GM19438 (cell line): ENCODE results near the gene STAM2.
"Not testable (repeated sequence)": the region's sequence is repeated elsewhere in the genome, so short reads cannot be mapped to it uniquely, and the experiment has no call there.

Experiments used
- ATAC-seq: cut with Tn5 transposase; IDR thresholded peaks from one replicate; pipeline ENCODE4 v1.9.1; 2021; ENCODE audit warnings: low read depth; ENCODE audit not compliant: unreplicated experiment

The STAM2 gene

GRCh38 chr2:152173831-152174230 lies 1.7 kb downstream of the STAM2 start:
- ATAC-seq = no peak

DNA sequence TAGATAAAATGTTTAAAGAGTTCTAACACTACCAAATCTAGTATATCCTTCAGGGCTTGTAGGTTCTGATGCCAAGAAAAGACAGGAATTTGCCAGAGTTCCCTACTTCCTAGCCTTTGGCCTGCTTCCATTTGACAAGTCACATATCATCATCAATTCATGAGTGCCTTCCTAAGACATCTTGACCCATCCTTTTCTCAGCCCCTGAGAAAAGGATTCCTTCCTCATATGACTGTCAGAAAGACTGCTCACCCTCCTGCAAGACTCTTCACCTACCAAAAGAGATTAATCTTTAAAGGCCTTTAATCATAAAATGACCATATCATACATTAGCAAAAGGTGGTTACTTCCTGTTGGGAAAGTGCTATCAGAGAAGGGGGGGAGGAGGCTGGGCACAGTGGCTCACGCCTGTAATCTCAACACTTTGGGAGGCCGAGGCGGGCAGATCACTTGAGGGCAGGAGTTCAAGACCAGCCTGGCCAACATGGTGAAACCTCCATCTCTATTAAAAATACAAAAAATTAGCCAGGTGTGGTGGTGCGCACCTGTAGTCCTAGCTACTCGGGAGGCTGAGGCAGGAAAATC lies 3.3 kb downstream of the STAM2 start:
- ATAC-seq = not testable (repeated sequence)

DNA sequence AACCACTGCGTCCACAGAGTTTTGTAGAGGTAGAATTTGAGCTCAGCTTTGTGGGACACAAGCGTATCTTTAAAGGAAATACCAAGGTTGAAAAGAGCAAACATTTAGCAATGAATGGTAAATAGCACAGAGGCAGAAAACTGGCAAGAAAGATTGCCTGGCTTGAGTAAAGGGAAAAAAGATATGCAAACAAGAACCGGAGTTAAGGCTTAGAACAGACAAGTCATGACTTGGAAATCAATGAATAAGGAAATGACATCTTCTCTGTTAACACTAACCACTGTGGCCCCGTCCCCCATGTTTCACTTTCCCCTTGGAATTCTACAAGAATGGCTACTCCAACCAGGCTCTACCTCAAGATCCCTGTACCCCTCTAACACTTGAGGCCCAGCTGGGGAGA lies 3.8 kb downstream of the STAM2 start:
- no peak for ATAC-seq

- not testable (repeated sequence) for ATAC-seq
Measured at GRCh38 chr2:152169158-152169557, 6.4 kb downstream of the STAM2 start.

- ATAC-seq = not testable (repeated sequence)
Measured at GRCh38 chr2:152167470-152167869, 8.1 kb downstream of the STAM2 start.

DNA sequence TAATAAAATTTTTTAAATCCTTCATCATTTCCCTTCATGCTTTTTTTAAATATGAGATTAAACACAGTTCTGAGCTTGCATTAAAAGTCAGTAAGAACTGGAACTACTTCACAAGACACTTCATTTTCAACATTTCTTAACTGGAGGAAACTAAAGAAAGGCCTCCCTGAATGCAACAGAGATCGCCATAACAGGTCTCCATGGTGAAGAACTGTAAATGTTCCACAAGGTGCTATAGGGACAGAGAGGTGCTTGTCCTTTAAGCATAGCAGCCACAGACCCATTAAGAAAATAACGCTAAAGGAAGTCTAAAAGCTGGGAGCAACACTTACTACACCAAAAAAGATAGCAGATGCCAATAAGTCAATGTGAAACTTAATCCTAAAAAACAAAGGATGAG lies 8.5 kb downstream of the STAM2 start:
- ATAC-seq = peak; percentile 46

GRCh38 chr2:152166633-152167032 lies 8.9 kb downstream of the STAM2 start:
- peak; percentile 59 for ATAC-seq

DNA sequence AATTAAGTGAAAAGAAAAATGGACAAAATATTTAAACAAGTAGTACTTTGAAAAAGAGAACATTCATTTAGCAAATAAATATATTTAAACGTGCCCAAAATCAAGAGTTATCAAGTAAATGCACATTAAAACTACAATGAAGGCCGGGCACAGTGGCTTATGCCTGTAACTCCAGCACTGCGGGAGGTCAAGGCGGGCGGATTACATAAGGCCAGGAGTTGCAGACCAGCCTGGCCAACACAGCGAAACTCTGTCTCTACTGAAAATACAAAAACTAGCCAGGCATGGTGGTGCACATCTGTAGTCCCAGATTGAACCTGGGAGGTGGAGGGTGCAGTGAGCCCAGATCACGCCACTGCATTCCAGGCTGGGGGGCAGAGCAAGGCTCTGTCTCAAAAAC lies 9.8 kb downstream of the STAM2 start:
- no peak for ATAC-seq

- no peak for ATAC-seq
Measured at GRCh38 chr2:152165306-152165705, 10.3 kb downstream of the STAM2 start.

DNA sequence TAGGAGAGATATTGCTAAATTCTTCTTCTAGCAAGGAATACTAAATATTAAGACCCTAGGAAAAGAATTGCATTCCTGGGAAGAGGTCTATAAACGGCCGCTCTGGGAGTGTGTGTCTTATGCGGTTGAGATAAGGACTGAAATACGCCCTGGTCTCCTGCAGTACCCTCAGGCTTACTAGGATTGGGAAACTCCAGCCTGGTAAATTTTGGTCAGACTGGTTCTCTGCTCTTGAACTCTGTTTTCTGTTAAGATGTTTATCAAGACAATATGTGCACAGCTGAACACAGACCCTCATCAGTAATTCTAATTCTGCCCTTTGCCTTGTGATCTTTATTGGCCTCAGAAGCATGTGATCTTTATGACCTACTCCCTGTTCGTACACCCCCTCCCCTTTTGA lies 11.9 kb downstream of the STAM2 start:
- not testable (repeated sequence) for ATAC-seq

DNA sequence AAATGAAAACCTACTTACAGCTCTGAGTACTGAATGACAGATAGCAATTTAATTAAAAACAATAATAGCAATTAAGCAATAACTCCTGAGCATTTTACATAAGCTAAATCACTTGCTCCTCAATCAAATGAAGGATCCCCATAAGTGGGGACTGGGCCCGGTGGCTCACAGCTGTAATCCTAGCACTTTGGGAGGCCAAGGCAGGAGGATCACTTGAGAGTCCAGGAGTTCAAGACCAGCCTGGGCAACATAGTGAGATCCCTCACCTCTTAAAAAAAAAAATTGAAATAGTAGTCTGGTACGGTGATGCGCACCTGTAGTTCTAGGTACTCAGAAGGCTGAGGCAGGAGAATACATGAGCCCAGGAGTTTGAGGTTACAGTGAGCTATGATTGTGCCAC lies 13.4 kb downstream of the STAM2 start:
- no peak for ATAC-seq

- ATAC-seq = no peak
Measured at GRCh38 chr2:152161598-152161997, 14.0 kb downstream of the STAM2 start.

DNA sequence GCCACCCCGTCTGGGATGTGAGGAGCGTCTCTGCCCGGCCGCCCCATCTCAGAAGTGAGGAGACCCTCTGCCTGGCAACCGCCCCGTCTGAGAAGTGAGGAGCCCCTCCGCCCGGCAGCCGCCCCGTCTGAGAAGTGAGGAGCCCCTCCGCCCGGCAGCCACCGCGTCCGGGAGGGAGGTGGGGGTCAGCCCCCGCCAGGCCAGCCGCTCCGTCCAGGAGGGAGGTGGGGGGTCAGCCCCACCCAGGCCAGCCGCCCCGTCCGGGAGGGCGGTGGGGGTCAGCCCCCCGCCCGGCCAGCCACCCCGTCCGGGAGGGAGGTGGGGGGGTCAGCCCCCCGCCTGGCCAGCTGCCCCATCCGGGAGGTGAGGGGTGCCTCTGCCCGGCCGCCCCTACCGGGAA lies 15.2 kb downstream of the STAM2 start:
- not testable (repeated sequence) for ATAC-seq

- no peak for ATAC-seq
Measured at GRCh38 chr2:152157253-152157652, 18.3 kb downstream of the STAM2 start.

DNA sequence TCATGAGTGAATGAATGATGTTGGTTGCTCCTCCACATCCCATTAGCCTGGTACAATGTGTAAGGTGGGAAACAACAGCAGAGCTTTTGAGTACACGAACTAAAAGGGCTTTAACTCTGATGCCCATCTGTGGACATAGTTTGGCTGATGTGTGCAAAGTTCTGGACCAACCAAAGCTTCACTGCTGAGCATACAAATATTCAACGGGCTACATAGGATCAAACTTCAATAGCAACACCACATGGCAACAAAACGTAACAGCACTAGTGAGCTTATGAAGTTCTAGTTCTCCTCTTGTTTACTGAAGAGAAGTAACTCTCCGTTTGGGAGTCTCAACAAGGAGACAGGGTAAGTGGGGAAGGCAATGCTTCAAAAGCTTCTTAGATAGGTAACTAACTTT lies 20.4 kb downstream of the STAM2 start:
- no peak for ATAC-seq

GRCh38 chr2:152154462-152154861 lies 21.1 kb downstream of the STAM2 start:
- ATAC-seq = no peak

DNA sequence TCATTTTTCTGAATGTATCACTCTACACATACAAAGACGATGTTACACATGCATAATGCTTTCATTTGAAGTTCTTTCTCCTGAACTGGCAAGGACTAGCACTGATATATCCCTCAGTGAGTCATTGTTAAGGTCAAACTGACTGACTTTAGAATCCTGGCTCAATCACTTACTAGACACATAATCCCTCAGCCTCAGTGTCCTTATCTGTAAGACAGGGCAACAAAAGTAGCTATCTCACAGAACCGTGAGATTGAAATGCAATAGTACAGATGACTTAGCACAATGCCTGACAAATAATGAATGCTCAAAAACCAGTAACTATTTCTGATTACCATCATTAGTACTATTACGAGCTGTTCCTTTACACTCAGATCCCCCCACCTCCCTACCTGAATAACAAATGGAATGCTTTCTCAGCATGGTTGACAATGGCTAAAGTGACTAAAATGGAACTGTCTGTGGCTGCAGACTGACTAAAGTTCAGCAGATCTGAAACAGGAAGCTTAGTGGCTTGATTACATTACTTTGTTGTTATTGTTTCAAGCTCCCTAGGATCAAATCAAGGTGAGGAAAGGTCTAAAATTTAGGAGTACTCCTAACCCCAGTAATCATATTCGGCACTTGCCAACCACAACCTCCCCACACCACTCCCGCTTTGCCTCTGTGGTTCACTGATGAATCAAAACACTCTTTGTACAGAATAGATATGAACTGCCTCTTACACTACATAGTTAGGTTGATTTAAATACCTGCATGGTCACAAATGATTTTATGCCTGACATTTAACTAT lies 40.9 kb downstream of the STAM2 start:
- peak; percentile 71 for ATAC-seq

GRCh38 chr2:152132306-152132705 lies 43.3 kb downstream of the STAM2 start:
- ATAC-seq = no peak

DNA sequence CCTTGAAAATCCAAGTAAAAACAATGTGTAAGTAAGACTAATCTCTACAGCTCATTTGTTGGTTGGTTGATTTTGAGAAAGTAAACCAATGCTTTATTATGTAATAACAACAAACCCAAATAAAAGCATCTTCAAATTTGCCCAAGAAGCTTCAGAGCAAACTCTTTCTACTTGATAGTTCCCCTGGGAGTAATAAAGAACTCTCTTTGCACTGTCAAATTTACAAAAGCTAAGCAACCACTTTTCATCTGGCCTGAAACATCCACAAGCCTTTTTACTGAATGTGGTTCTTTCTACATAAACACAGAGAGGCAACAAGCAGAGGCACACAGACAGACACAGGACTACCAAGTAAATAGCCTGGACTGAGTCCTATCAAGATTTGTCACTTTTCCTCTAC lies 47.9 kb downstream of the STAM2 start:
- ATAC-seq = no peak

DNA sequence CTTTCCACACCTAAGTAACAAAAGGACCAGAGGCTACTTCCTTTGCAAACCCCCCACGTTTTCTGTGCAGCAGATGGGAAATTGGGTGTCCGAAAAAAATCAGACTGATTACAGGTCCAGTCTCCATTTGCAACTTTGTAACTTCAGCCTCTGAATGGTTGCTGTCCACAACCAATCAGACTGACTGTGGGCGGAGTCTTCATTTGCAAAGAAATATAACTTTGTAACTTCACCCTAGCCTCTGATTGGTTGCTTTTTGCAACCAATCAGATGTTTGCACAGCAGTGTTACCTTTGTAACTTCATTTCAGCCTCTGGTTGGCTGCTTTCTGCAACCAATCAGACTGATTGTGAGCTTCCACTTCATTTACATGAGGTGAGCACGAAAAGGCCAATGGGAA lies 48.9 kb downstream of the STAM2 start:
- no peak for ATAC-seq

DNA sequence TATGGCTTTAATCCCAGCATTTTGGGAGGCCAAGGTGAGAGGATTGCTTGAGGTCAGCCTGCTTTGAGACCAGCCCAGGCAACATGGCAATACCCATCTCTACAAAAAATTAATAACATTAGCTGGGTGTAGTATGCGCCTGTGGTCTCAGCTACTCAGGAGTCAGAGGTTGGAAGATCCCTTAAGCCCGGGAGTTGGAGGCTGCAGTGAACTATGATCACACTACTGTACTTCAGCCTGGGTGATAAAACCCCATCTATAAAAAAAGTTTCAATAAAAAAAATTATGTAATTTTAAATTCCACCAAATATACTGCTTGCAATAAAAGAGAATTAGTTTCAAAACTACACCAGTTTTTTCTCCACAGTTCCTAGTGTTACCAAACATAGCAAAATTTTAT lies 53.4 kb downstream of the STAM2 start:
- ATAC-seq = no peak

DNA sequence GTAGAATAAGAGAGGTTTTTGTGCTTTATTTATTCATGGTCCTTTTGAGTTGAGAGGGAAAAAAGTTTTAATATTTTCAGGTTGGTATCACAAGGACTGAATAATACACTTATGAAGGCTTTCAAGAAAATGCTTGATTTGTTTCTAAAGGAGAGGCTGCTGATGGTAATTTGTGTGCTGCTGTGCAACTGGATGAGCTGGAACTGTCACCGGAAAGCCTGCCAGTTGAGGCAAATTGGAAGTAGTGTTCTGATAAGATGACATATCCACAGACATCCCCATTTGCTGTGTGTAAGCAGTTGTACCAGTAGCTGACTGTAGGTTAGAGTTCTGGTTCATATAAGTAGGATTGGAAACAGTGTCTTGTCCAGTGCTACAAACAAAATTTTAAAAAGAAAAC lies 55.1 kb downstream of the STAM2 start:
- ATAC-seq = no peak
